Measurements from ENCODE around the gene ISM1. TPM values are rescaled to one million over a fixed set of nuclear protein-coding genes. Genes with fewer than 3 reads are reported as not detected.

Gene ISM1
- total and polyA plus RNA-seq, 3 experiments from 2014 or later: 1.3 to 1.7 (median 1.6) TPM

DNA sequence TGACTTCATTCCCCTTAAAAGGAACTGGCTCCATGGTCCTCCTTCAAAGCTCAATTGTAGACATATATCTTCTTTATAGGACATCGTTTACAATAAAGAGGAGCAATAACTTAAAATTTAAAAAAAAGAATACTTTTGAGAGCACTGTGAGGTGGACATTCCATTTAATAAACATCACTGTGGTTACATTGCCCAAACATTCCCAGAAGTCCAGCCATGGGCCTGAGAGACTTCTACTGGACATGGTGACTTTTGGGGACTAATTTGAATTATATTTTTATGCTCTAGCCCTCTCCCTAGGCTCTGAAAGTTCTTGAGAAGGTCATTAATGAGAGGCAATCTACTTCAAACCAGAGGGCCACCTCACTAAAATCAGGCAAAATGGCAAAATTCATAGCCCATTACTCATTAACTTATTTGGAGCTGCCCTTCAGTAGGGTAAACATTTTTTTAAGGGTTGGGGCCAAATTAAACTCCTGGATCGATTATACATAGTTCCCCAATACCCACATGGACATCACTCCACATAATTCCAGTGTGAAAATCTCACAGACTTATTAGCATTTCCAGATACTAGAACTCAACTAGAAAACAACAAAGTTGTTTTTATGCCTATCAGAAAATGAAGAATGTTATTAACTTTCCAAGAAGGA is 17.1 kb downstream of the ISM1 start:
- Mint-ChIP-seq H3K4me3 (no peak overlapping the region), H3K4me1 (no peaks in the 10 kb centered on the region), H3K27me3 (no peaks in the 10 kb centered on the region), H3K36me3 (no peaks in the 10 kb centered on the region), H3K27ac (no peak overlapping the region), H3K9me3 (peaks cover 0 to 3% (median 0%) of the 10 kb centered on the region in 5 donors)
- H3K4me3 ChIP-seq (ENCODE audit: low read length): no peak overlapping the region
- no peaks in the 10 kb centered on the region for H3K4me1 ChIP-seq (ENCODE audit: insufficient read depth, low read length)
- H3K9me3 ChIP-seq (ENCODE audit: low read length): no peaks in the 10 kb centered on the region
- ChIA-PET POLR2A (no interaction called here), CTCF (no interaction called here)
- DNase-seq: no peak
- no peaks in the 10 kb centered on the region for H3K27me3 ChIP-seq (ENCODE audit: insufficient read depth, low read length, poor library complexity, severe bottlenecking)
- H3K36me3 ChIP-seq (ENCODE audit: insufficient read depth, low read length): no peaks in the 10 kb centered on the region
- H3K27ac ChIP-seq (ENCODE audit: low read depth, low read length): no peak overlapping the region

DNA sequence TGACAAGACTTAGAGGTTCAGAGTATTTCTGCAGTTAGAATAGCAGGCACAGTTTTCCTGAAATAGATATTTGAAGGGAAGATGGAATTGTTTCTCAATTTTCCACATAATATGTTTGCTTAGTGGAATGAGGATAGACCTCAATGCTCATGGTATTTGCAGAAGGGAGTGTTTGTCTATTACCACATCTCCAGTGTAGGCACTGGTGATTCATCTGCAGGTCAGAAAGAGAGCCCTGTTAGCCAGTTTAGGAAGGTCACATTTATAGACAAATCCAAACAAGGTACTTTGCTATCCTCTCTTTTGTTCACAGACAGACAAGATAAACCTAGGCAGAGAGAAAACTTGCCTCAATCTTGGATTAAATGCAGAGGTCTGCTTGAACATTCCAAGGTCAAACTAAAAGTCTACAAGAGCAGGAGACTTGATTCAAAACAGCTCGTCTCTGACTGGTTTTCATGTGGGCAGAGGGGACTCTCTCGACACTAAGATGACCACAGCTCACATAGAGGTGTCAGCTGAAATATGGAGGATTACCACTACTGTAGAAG is 22.8 kb downstream of the ISM1 start:
- no peak overlapping the region for H3K27ac Mint-ChIP-seq

DNA sequence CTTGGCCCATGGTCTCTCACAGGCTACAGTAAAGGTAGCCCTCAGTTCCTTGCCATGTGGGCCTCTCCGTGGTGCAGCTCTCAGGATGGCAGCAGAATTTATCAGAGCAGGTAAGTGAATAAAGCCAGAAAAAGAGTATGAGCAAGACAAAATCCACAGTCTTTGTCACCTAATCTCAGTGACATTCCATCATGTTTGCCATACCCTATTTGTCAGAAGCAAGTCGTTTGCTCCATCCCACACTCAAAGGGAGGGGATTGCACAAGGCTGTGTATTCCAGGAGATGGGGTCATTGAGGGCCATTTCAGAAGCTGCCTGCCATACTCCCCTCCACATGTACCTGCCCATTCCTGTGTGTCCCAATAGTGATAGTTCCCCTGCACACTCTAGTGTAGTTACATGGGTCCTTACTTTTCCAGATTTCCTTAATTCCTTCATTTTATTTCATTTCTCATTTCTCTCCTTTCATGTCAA is 24.2 kb downstream of the ISM1 start:
- no peak overlapping the region for H3K27ac ChIP-seq (ENCODE audit: low read depth, low read length)
- H3K4me3 ChIP-seq (ENCODE audit: low read length): no peak overlapping the region
- CTCF ChIA-PET: no interaction called here
- Mint-ChIP-seq H3K27me3 (no peaks in the 10 kb centered on the region), H3K4me3 (no peak overlapping the region), H3K9me3 (no peaks in the 10 kb centered on the region), H3K36me3 (no peaks in the 10 kb centered on the region), H3K4me1 (peaks cover 29 to 53% (median 36%) of the 10 kb centered on the region in 3 donors), H3K27ac (peak overlapping the region in 4 of 8 donors; percentile 29 to 51 (median 36))
- H3K27me3 ChIP-seq (ENCODE audit: insufficient read depth, low read length, poor library complexity, severe bottlenecking): no peaks in the 10 kb centered on the region
- POLR2A ChIA-PET: interaction anchor here (1.3 kb wide), 1 partner anchor 24 kb away, joined by 4 read pairs; no protein-coding TSS in a partner anchor
- H3K36me3 ChIP-seq (ENCODE audit: insufficient read depth, low read length): no peaks in the 10 kb centered on the region
- no peaks in the 10 kb centered on the region for H3K9me3 ChIP-seq (ENCODE audit: low read length)
- no peak for DNase-seq
- peaks cover 40% of the 10 kb centered on the region for H3K4me1 ChIP-seq (ENCODE audit: insufficient read depth, low read length)

More for the DNA sequence above, 22.8 kb downstream of the ISM1 start:
- CTCF ChIA-PET: no interaction called here
- Histone ChIP-seq H3K27ac (ENCODE audit: low read depth, low read length) (no peak overlapping the region), H3K9me3 (ENCODE audit: low read length) (no peaks in the 10 kb centered on the region), H3K27me3 (ENCODE audit: insufficient read depth, low read length, poor library complexity, severe bottlenecking) (no peaks in the 10 kb centered on the region), H3K4me1 (ENCODE audit: insufficient read depth, low read length) (peaks cover 27% of the 10 kb centered on the region), H3K4me3 (ENCODE audit: low read length) (no peak overlapping the region), H3K36me3 (ENCODE audit: insufficient read depth, low read length) (no peaks in the 10 kb centered on the region)
- Mint-ChIP-seq H3K36me3 (no peaks in the 10 kb centered on the region), H3K9me3 (no peaks in the 10 kb centered on the region), H3K27me3 (no peaks in the 10 kb centered on the region), H3K4me1 (peaks cover 28 to 40% (median 31%) of the 10 kb centered on the region in 3 donors), H3K4me3 (no peak overlapping the region)
- DNase-seq: no peak
- POLR2A ChIA-PET: interaction anchor here (0.6 kb wide), 1 partner anchor 23 kb away, joined by 3 read pairs; no protein-coding TSS in a partner anchor

DNA sequence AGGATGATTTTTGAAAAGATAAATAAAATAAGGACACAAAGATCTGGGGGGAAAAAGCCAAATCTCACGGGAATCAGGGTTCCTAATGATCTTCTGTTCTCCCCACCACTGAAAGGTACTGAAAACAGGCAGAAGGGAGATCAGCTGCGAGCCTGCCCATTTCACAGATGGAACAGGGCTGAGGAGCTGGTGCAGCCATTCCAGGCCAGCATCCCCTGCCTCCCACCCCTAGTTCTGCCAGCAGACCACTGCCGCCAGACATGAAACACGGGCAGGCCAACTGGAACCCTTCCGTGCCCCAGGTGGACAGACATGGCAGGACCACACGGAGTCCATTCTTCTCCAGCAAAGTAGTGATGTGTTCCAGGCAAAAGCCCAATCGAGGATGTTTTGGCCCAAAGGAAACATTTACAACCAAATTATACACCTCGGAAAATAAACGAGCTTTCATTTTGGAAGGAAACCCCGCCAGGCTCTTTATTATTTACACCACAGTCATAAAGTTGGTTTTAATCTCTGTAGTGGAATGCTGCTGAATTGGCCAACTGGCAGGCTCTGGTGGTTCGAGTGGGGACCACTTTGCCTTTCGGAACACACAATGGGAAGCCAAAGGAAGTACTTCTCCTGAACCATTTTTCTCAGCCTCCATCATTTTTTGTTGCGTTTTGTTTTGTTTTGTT is 28.2 kb downstream of the ISM1 start:
- no peaks in the 10 kb centered on the region for H3K36me3 ChIP-seq (ENCODE audit: insufficient read depth, low read length)
- peaks cover 52% of the 10 kb centered on the region for H3K4me1 ChIP-seq (ENCODE audit: insufficient read depth, low read length)
- no peak overlapping the region for H3K27ac ChIP-seq (ENCODE audit: low read depth, low read length)
- DNase-seq: no peak
- CTCF ChIA-PET: interaction anchor here (1.9 kb wide), 1 partner anchor 11 kb away, joined by 6 read pairs; no protein-coding TSS in a partner anchor
- POLR2A ChIA-PET: no interaction called here
- no peaks in the 10 kb centered on the region for H3K27me3 Mint-ChIP-seq
- no peaks in the 10 kb centered on the region for H3K9me3 Mint-ChIP-seq
- H3K27ac Mint-ChIP-seq: peak overlapping the region in 7 of 8 donors; percentile 76 to 99 (median 96)
- no peak overlapping the region for H3K4me3 ChIP-seq (ENCODE audit: low read length)
- H3K36me3 Mint-ChIP-seq: no peaks in the 10 kb centered on the region
- H3K27me3 ChIP-seq (ENCODE audit: insufficient read depth, low read length, poor library complexity, severe bottlenecking): no peaks in the 10 kb centered on the region
- peaks cover 34 to 59% (median 36%) of the 10 kb centered on the region in 3 donors for H3K4me1 Mint-ChIP-seq
- H3K9me3 ChIP-seq (ENCODE audit: low read length): no peaks in the 10 kb centered on the region
- H3K4me3 Mint-ChIP-seq: peak overlapping the region in 2 of 7 donors; percentile 20 to 51

DNA sequence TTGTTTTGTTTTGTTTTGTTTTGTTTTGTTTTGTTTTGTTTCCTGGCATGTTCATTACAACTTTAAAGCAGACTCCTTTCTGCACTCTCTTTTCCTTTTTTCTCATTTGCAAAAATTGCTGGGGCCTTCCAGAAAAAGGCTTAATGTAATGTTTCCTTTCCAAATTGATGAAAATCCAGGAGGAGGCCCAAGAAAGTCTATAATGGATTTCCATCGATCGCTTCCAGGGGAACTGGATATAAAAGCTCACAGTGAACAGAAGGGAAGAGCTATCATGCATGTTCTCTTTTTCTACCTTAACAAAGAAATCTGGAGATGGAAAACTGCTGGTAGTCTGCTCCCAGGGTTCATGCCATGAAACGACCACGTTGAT is 28.7 kb downstream of the ISM1 start:
- Histone ChIP-seq H3K4me3 (ENCODE audit: low read length) (no peak overlapping the region), H3K27ac (ENCODE audit: low read depth, low read length) (no peak overlapping the region), H3K27me3 (ENCODE audit: insufficient read depth, low read length, poor library complexity, severe bottlenecking) (no peaks in the 10 kb centered on the region), H3K4me1 (ENCODE audit: insufficient read depth, low read length) (peaks cover 52% of the 10 kb centered on the region), H3K9me3 (ENCODE audit: low read length) (no peaks in the 10 kb centered on the region), H3K36me3 (ENCODE audit: insufficient read depth, low read length) (no peaks in the 10 kb centered on the region)
- Mint-ChIP-seq H3K27me3 (no peaks in the 10 kb centered on the region), H3K9me3 (no peaks in the 10 kb centered on the region), H3K27ac (peak overlapping the region in 5 of 8 donors; percentile 12 to 71 (median 38)), H3K4me3 (peak overlapping the region in 1 of 7 donors; percentile 20), H3K4me1 (peaks cover 34 to 56% (median 36%) of the 10 kb centered on the region in 3 donors), H3K36me3 (no peaks in the 10 kb centered on the region)
- no peak for DNase-seq
- ChIA-PET CTCF (interaction anchor here (0.6 to 1.9 kb wide), 2 partner anchors 11 to 386 kb away, joined by 3 to 6 read pairs; no protein-coding TSS in a partner anchor), POLR2A (no interaction called here)

DNA sequence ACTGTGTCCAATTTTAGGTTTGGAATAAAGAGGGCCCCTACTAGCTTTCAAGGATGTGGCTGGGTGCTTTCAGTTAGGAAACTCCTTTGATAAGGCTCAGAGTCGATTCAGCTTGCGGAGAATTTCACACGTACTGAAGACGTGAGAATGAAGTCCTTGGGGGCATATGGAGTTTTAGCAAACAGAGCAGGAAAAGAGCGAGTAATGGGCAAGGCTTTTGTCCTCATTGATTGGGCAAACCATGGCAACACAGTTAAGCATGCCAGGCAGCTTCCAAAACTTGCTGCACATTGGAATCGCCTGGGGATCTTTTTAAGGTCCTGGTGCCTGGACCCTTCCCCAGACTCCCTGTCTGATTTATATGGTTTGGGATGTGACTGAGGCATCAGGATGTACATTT is 29.2 kb downstream of the ISM1 start:
- POLR2A ChIA-PET: no interaction called here
- no peaks in the 10 kb centered on the region for H3K27me3 Mint-ChIP-seq
- H3K4me1 ChIP-seq (ENCODE audit: insufficient read depth, low read length): peaks cover 52% of the 10 kb centered on the region
- peaks cover 33 to 52% (median 34%) of the 10 kb centered on the region in 3 donors for H3K4me1 Mint-ChIP-seq
- H3K9me3 ChIP-seq (ENCODE audit: low read length): no peaks in the 10 kb centered on the region
- CTCF ChIA-PET: interaction anchor here (0.6 to 1.9 kb wide), 3 partner anchors 10 to 386 kb away, joined by 3 to 6 read pairs (median 4); no protein-coding TSS in a partner anchor
- peak overlapping the region in 3 of 8 donors; percentile 17 to 71 (median 32) for H3K27ac Mint-ChIP-seq
- H3K4me3 Mint-ChIP-seq: no peak overlapping the region
- no peak overlapping the region for H3K27ac ChIP-seq (ENCODE audit: low read depth, low read length)
- no peaks in the 10 kb centered on the region for H3K9me3 Mint-ChIP-seq
- no peak for DNase-seq
- H3K36me3 Mint-ChIP-seq: no peaks in the 10 kb centered on the region
- no peaks in the 10 kb centered on the region for H3K36me3 ChIP-seq (ENCODE audit: insufficient read depth, low read length)
- no peak overlapping the region for H3K4me3 ChIP-seq (ENCODE audit: low read length)
- H3K27me3 ChIP-seq (ENCODE audit: insufficient read depth, low read length, poor library complexity, severe bottlenecking): no peaks in the 10 kb centered on the region

DNA sequence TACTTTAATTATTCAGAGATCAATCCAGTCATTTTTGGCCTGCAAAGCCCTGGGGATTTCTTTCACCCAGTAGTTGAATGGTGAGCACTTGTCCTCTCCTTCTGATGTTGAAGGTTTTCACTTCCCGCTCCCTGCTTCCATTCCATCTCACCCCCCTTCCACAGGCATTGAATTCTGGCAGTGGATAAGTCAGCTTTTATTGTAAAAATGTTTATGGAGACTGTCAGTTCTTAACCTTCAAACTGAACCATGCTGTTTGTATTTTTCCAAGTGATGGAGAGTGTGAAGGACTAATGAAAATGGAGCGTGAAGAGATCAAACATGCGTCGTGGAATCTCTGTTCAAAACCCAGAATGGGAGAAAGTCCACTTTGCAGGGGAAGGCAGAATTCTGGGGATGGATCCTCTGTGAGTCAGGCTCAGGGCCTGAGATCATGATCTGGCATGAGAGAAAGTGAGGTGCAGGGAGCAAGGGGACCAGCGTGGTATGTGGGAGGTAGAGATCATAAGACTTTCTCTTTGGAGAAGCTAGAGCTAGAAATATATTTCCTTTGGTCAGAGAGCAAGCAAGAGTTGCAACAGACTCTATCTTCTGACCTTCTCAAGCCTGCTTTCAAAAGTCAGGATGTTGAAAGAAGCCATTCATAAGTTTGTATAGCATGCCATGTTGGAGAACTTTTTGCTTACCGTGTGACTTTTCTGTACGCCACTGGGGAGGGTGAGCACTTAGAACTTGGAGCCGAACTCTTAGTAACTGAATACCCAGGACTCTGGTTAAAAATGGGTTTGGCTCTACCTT is 30.2 kb downstream of the ISM1 start:
- Histone ChIP-seq H3K36me3 (ENCODE audit: insufficient read depth, low read length) (no peaks in the 10 kb centered on the region), H3K4me1 (ENCODE audit: insufficient read depth, low read length) (peaks cover 51% of the 10 kb centered on the region), H3K27ac (ENCODE audit: low read depth, low read length) (no peak overlapping the region), H3K4me3 (ENCODE audit: low read length) (no peak overlapping the region), H3K9me3 (ENCODE audit: low read length) (no peaks in the 10 kb centered on the region), H3K27me3 (ENCODE audit: insufficient read depth, low read length, poor library complexity, severe bottlenecking) (no peaks in the 10 kb centered on the region)
- no peaks in the 10 kb centered on the region for H3K27me3 Mint-ChIP-seq
- H3K27ac Mint-ChIP-seq: peak overlapping the region in 4 of 8 donors; percentile 32 to 45 (median 40)
- POLR2A ChIA-PET: no interaction called here
- H3K36me3 Mint-ChIP-seq: no peaks in the 10 kb centered on the region
- no peak overlapping the region for H3K4me3 Mint-ChIP-seq
- CTCF ChIA-PET: interaction anchor here (0.9 to 1.9 kb wide), 3 partner anchors 9 to 11 kb away, joined by 4 to 7 read pairs (median 6); no protein-coding TSS in a partner anchor
- no peaks in the 10 kb centered on the region for H3K9me3 Mint-ChIP-seq
- peaks cover 30 to 45% (median 31%) of the 10 kb centered on the region in 3 donors for H3K4me1 Mint-ChIP-seq
- DNase-seq: no peak

Measured in CD8-positive, alpha-beta memory T cell (primary cell).